A549 (cell line): ENCODE results near the gene CYB5D1.

Experiments used
- MYC ChIP-seq: IDR thresholded peaks from 2 replicates; pipeline ENCODE4 v1.6.1; 2012; ENCODE audit warnings: mild to moderate bottlenecking, inconsistent platforms, low read length, improper control_type of control experiment, borderline replicate concordance
- NFE2L2 ChIP-seq: fragments of 150-350 bp; conservative IDR thresholded peaks from 2 replicates; pipeline ENCODE4 v1.6.1; 2014; ENCODE audit warnings: low read length
- TF ChIP-seq, protein P1 (sequence below): fragments of >200 bp; sonication (Bioruptor Twin); formaldehyde crosslinking; IDR thresholded peaks from 3 replicates; pipeline ENCODE4 v1.5.1; 2016
- TF ChIP-seq, protein P2 (sequence below): fragments of 150-350 bp; IDR thresholded peaks from 2 replicates; pipeline ENCODE4 v1.6.1; 2014; ENCODE audit warnings: low read depth, mild to moderate bottlenecking, low read length

DNA sequence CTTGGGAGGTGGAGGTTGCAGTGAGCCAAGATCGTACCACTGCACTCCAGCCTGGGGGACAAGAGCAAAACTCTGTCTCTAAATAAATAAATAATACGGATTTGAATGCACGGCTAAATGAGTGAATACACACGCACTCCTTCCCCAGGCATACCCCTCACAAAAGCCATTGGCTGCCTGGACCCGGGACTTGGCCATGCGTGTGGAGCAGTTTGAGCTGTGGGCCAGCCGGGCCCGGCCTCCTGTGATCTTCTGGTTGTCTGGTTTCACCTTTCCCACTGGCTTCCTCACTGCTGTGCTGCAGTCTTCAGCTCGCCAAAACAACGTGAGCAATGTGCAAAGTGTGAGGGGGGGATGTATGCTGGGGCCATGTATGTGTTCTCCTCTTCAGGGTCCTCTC, 25.4 kb upstream of the CYB5D1 start:
- TF ChIP-seq, protein P1, sequence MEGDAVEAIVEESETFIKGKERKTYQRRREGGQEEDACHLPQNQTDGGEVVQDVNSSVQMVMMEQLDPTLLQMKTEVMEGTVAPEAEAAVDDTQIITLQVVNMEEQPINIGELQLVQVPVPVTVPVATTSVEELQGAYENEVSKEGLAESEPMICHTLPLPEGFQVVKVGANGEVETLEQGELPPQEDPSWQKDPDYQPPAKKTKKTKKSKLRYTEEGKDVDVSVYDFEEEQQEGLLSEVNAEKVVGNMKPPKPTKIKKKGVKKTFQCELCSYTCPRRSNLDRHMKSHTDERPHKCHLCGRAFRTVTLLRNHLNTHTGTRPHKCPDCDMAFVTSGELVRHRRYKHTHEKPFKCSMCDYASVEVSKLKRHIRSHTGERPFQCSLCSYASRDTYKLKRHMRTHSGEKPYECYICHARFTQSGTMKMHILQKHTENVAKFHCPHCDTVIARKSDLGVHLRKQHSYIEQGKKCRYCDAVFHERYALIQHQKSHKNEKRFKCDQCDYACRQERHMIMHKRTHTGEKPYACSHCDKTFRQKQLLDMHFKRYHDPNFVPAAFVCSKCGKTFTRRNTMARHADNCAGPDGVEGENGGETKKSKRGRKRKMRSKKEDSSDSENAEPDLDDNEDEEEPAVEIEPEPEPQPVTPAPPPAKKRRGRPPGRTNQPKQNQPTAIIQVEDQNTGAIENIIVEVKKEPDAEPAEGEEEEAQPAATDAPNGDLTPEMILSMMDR, result no peak
- TF ChIP-seq, protein P2, sequence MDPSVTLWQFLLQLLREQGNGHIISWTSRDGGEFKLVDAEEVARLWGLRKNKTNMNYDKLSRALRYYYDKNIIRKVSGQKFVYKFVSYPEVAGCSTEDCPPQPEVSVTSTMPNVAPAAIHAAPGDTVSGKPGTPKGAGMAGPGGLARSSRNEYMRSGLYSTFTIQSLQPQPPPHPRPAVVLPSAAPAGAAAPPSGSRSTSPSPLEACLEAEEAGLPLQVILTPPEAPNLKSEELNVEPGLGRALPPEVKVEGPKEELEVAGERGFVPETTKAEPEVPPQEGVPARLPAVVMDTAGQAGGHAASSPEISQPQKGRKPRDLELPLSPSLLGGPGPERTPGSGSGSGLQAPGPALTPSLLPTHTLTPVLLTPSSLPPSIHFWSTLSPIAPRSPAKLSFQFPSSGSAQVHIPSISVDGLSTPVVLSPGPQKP, result no peak
- no peak for TF ChIP-seq NFE2L2
- TF ChIP-seq MYC, result no peak
